GM19193 (cell line): ENCODE measurements around the gene ADD1.

Source experiments
- POLR2A ChIP-seq: IDR thresholded peaks from 4 replicates; pipeline ENCODE4 v1.6.1; 2011; ENCODE audit not compliant: insufficient read depth, insufficient read length; ENCODE audit errors: extremely low read depth

Gene ADD1

GRCh38 chr4:2823671-2824328, 19.8 kb upstream of the ADD1 start:
- no peak for TF ChIP-seq POLR2A

GRCh38 chr4:2824329-2824835, 19.3 kb upstream of the ADD1 start:
- no peak for TF ChIP-seq POLR2A

- no peak for TF ChIP-seq POLR2A
Measured at GRCh38 chr4:2824836-2825381, 18.7 kb upstream of the ADD1 start.

GRCh38 chr4:2825740-2826139, 17.9 kb upstream of the ADD1 start:
- no peak for TF ChIP-seq POLR2A

GRCh38 chr4:2827071-2827873, 16.4 kb upstream of the ADD1 start:
- TF ChIP-seq POLR2A = no peak

- TF ChIP-seq POLR2A = no peak
Measured at GRCh38 chr4:2827874-2828751, 15.5 kb upstream of the ADD1 start.

- TF ChIP-seq POLR2A = no peak
Measured at GRCh38 chr4:2828758-2829181, 14.9 kb upstream of the ADD1 start.

GRCh38 chr4:2829321-2829932, 14.2 kb upstream of the ADD1 start:
- no peak for TF ChIP-seq POLR2A

- no peak for TF ChIP-seq POLR2A
Measured at GRCh38 chr4:2829933-2830451, 13.7 kb upstream of the ADD1 start.

GRCh38 chr4:2830632-2831610, 12.7 kb upstream of the ADD1 start:
- TF ChIP-seq POLR2A = no peak

- no peak for TF ChIP-seq POLR2A
Measured at GRCh38 chr4:2831611-2832308, 11.9 kb upstream of the ADD1 start.

- TF ChIP-seq POLR2A = no peak
Measured at GRCh38 chr4:2832309-2832980, 11.2 kb upstream of the ADD1 start.
